Measurements from ENCODE around the gene DVL1. TPM values are rescaled to one million over a fixed set of nuclear protein-coding genes. Genes with fewer than 3 reads are reported as not detected.

The DVL1 gene
- polyA plus RNA-seq, 1 donor, result 45.4 TPM

GRCh38 chr1:1295154-1295923 is 53.9 kb downstream of the DVL1 start:
- H3K4me1 ChIP-seq (ENCODE audit: control insufficient read depth, insufficient read depth, low read length), result peaks cover 11% of the 10 kb centered on the region
- no peak for DNase-seq
- H3K36me3 ChIP-seq (ENCODE audit: control insufficient read depth, insufficient read depth, low read length), result peaks cover 35% of the 10 kb centered on the region
- H3K27me3 ChIP-seq (ENCODE audit: control insufficient read depth, insufficient read depth, low read length), result no peaks in the 10 kb centered on the region
- H3K27ac ChIP-seq (ENCODE audit: low read length), result no peak overlapping the region
- peaks cover 9% of the 10 kb centered on the region for H3K9me3 ChIP-seq (ENCODE audit: control insufficient read depth, low read depth, low read length)
- WGBS (ENCODE audit: insufficient coverage, low lambda C conversion rate), result no CpG with 5 or more reads among the region's 35 CpGs
- no peak overlapping the region for H3K4me3 ChIP-seq (ENCODE audit: low read length)

DNA sequence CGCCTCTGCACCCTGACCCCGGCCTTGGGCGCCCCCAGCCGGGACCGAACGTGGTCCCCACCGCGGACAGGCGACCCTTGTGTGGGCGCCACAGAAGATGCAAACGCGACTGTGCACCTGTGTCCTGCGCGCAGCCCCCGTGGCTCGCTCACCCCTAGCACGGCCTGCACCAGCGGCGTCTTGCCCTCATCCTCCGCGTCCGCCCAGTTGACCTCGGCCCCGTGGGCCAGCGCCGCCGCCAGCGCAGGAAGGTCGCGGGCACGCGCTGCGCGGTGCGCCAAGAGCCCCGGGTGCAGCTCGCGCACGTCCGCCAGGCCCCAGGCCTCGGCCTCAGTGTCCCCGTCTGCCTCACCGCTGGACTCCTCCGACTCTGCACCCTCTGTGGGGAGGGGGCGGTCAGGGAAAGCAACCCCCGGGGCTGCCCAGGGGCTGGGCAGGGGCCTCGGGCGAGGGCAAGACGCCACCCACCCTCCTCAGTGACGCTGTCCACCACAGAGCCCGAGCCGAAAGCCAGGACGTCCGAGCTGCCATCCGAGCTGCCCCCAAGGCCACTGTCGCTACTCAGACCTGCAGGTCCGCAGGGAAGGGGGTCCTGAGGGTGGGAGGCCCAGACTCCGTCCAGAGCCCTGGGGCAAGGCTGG is 54.8 kb downstream of the DVL1 start:
- H3K27me3 ChIP-seq (ENCODE audit: control insufficient read depth, insufficient read depth, low read length), result no peaks in the 10 kb centered on the region
- no peak overlapping the region for H3K4me3 ChIP-seq (ENCODE audit: low read length)
- peaks cover 9% of the 10 kb centered on the region for H3K9me3 ChIP-seq (ENCODE audit: control insufficient read depth, low read depth, low read length)
- DNase-seq, result no peak
- peaks cover 31% of the 10 kb centered on the region for H3K36me3 ChIP-seq (ENCODE audit: control insufficient read depth, insufficient read depth, low read length)
- no peak overlapping the region for H3K27ac ChIP-seq (ENCODE audit: low read length)
- WGBS (ENCODE audit: insufficient coverage, low lambda C conversion rate), result no CpG with 5 or more reads among the region's 58 CpGs
- peaks cover 13% of the 10 kb centered on the region for H3K4me1 ChIP-seq (ENCODE audit: control insufficient read depth, insufficient read depth, low read length)

GRCh38 chr1:1293263-1294249 is 55.7 kb downstream of the DVL1 start:
- H3K36me3 ChIP-seq (ENCODE audit: control insufficient read depth, insufficient read depth, low read length), result peaks cover 31% of the 10 kb centered on the region
- peaks cover 13% of the 10 kb centered on the region for H3K4me1 ChIP-seq (ENCODE audit: control insufficient read depth, insufficient read depth, low read length)
- no CpG with 5 or more reads among the region's 94 CpGs for WGBS (ENCODE audit: insufficient coverage, low lambda C conversion rate)
- H3K27me3 ChIP-seq (ENCODE audit: control insufficient read depth, insufficient read depth, low read length), result no peaks in the 10 kb centered on the region
- DNase-seq, result no peak
- peaks cover 9% of the 10 kb centered on the region for H3K9me3 ChIP-seq (ENCODE audit: control insufficient read depth, low read depth, low read length)
- no peak overlapping the region for H3K27ac ChIP-seq (ENCODE audit: low read length)
- H3K4me3 ChIP-seq (ENCODE audit: low read length), result no peak overlapping the region

DNA sequence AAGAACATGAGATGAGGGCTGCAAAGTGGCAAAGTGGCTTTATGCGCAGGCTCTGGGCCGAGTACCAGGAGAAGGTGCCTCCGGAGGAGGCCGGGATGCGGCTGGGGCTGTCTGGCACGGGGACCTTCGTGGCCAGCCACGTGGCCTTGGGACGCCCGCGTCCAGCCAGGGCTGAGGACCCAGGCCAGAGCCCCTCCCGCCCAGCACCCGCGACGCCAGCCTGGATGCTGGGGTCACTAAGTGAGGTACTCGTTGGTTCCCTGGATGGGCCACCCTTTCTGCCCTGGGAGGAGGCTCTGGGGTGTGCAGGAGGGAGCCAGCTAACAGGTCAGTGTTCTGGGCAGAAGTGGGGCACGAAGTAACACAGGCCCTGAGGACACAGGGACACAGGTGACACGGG is 56.4 kb downstream of the DVL1 start:
- Histone ChIP-seq H3K4me1 (ENCODE audit: control insufficient read depth, insufficient read depth, low read length) (peaks cover 13% of the 10 kb centered on the region), H3K4me3 (ENCODE audit: low read length) (no peak overlapping the region), H3K9me3 (ENCODE audit: control insufficient read depth, low read depth, low read length) (peaks cover 9% of the 10 kb centered on the region), H3K36me3 (ENCODE audit: control insufficient read depth, insufficient read depth, low read length) (peaks cover 28% of the 10 kb centered on the region), H3K27ac (ENCODE audit: low read length) (no peak overlapping the region), H3K27me3 (ENCODE audit: control insufficient read depth, insufficient read depth, low read length) (no peaks in the 10 kb centered on the region)
- no CpG with 5 or more reads among the region's 18 CpGs for WGBS (ENCODE audit: insufficient coverage, low lambda C conversion rate)
- no peak for DNase-seq

- H3K36me3 ChIP-seq (ENCODE audit: control insufficient read depth, insufficient read depth, low read length), result peaks cover 25% of the 10 kb centered on the region
- H3K27me3 ChIP-seq (ENCODE audit: control insufficient read depth, insufficient read depth, low read length), result peaks cover 4% of the 10 kb centered on the region
- WGBS (ENCODE audit: insufficient coverage, low lambda C conversion rate), result 60% methylated on average over 1 of the region's 9 CpGs
- no peak overlapping the region for H3K27ac ChIP-seq (ENCODE audit: low read length)
- H3K9me3 ChIP-seq (ENCODE audit: control insufficient read depth, low read depth, low read length), result peaks cover 9% of the 10 kb centered on the region
- peaks cover 13% of the 10 kb centered on the region for H3K4me1 ChIP-seq (ENCODE audit: control insufficient read depth, insufficient read depth, low read length)
- DNase-seq, result no peak
- no peak overlapping the region for H3K4me3 ChIP-seq (ENCODE audit: low read length)
These were observed 56.8 kb downstream of the DVL1 start for GRCh38 chr1:1292442-1292779.

DNA sequence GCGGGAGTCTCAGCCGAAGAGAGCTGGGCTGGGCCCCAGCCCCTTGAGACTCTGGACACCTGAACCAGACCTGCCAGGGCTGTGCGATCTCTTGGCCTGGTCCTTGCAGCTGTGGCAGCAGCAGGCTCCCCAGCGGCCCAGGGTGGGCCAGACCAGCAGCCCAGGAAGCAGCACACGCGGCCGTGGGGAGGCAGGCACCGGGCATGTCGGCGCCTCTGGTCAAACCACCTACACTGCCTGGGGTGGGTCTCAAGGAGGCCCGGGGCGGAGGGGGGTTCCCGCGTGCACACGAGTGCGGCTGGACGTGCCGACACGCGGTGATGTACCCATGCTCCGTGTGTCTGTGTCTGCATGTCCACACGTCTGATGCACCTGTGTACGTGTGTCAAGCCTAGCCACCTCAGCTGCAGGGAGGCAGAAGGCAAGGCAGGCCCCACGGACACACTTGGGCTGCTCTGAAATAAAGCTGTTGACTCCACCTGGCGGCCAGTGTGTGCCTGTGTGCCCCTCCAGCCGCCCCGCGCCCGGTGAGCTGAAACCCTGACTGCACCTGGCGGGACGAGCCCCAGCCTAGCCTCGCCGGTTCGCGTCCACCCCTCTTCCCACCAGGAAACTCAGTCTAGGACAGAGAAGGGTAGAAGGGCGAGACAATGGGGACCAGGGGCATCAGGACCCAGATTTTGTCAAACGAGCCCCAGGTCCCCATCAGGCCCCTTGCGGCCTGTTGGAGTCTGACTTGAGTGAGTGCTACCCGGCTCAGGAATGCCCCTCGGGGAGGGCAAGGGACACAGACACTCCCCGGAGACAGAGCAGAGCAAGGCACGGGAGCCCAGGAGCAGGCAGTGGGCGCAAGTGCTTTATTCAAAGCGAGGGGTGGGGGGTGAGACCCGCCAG is 57.4 kb downstream of the DVL1 start:
- H3K27ac ChIP-seq (ENCODE audit: low read length), result no peak overlapping the region
- H3K36me3 ChIP-seq (ENCODE audit: control insufficient read depth, insufficient read depth, low read length), result peaks cover 24% of the 10 kb centered on the region
- DNase-seq, result peak; percentile 67 to 69
- WGBS (ENCODE audit: insufficient coverage, low lambda C conversion rate), result no CpG with 5 or more reads among the region's 45 CpGs
- no peak overlapping the region for H3K4me3 ChIP-seq (ENCODE audit: low read length)
- peaks cover 8% of the 10 kb centered on the region for H3K9me3 ChIP-seq (ENCODE audit: control insufficient read depth, low read depth, low read length)
- H3K4me1 ChIP-seq (ENCODE audit: control insufficient read depth, insufficient read depth, low read length), result peaks cover 13% of the 10 kb centered on the region
- peaks cover 8% of the 10 kb centered on the region for H3K27me3 ChIP-seq (ENCODE audit: control insufficient read depth, insufficient read depth, low read length)

DNA sequence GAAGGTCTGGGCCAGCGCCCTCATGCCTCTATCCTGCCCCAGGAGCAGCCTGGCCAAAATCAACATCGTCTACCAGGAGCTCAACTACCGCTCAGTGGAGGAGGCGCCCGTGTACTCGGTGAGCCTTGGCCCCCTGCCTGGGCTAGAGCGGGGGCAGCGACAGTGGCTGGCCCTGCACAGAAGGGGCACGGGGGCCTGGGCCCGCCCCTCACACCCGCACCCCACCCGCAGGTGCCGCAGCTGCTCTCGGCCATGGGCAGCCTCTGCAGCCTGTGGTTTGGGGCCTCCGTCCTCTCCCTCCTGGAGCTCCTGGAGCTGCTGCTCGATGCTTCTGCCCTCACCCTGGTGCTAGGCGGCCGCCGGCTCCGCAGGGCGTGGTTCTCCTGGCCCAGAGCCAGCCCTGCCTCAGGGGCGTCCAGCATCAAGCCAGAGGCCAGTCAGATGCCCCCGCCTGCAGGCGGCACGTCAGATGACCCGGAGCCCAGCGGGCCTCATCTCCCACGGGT is 58.1 kb downstream of the DVL1 start:
- WGBS (ENCODE audit: insufficient coverage, low lambda C conversion rate), result no CpG with 5 or more reads among the region's 28 CpGs
- peaks cover 13% of the 10 kb centered on the region for H3K4me1 ChIP-seq (ENCODE audit: control insufficient read depth, insufficient read depth, low read length)
- H3K27ac ChIP-seq (ENCODE audit: low read length), result no peak overlapping the region
- H3K4me3 ChIP-seq (ENCODE audit: low read length), result no peak overlapping the region
- H3K36me3 ChIP-seq (ENCODE audit: control insufficient read depth, insufficient read depth, low read length), result peaks cover 18% of the 10 kb centered on the region
- peak; percentile 32 to 38 for DNase-seq
- peaks cover 15% of the 10 kb centered on the region for H3K27me3 ChIP-seq (ENCODE audit: control insufficient read depth, insufficient read depth, low read length)
- H3K9me3 ChIP-seq (ENCODE audit: control insufficient read depth, low read depth, low read length), result peaks cover 4% of the 10 kb centered on the region

GRCh38 chr1:1290238-1290731 is 58.9 kb downstream of the DVL1 start:
- WGBS (ENCODE audit: insufficient coverage, low lambda C conversion rate), result no CpG with 5 or more reads among the region's 15 CpGs
- Histone ChIP-seq H3K27me3 (ENCODE audit: control insufficient read depth, insufficient read depth, low read length) (peaks cover 22% of the 10 kb centered on the region), H3K4me3 (ENCODE audit: low read length) (no peak overlapping the region), H3K36me3 (ENCODE audit: control insufficient read depth, insufficient read depth, low read length) (peaks cover 10% of the 10 kb centered on the region), H3K4me1 (ENCODE audit: control insufficient read depth, insufficient read depth, low read length) (peaks cover 13% of the 10 kb centered on the region), H3K27ac (ENCODE audit: low read length) (no peak overlapping the region), H3K9me3 (ENCODE audit: control insufficient read depth, low read depth, low read length) (peaks cover 6% of the 10 kb centered on the region)
- DNase-seq, result peak; percentile 36 to 37

GRCh38 chr1:1287288-1288110 is 61.7 kb downstream of the DVL1 start:
- Histone ChIP-seq H3K9me3 (ENCODE audit: control insufficient read depth, low read depth, low read length) (peaks cover 3% of the 10 kb centered on the region), H3K4me1 (ENCODE audit: control insufficient read depth, insufficient read depth, low read length) (peaks cover 13% of the 10 kb centered on the region), H3K27me3 (ENCODE audit: control insufficient read depth, insufficient read depth, low read length) (peaks cover 22% of the 10 kb centered on the region), H3K4me3 (ENCODE audit: low read length) (no peak overlapping the region), H3K27ac (ENCODE audit: low read length) (no peak overlapping the region), H3K36me3 (ENCODE audit: control insufficient read depth, insufficient read depth, low read length) (peaks cover 1% of the 10 kb centered on the region)
- WGBS (ENCODE audit: insufficient coverage, low lambda C conversion rate), result no CpG with 5 or more reads among the region's 46 CpGs
- DNase-seq, result no peak

Measured in large intestine (tissue), 3 donors.